ENCODE data around the gene KAZALD1. TPM values are rescaled to one million over a fixed set of nuclear protein-coding genes. Genes with fewer than 3 reads are reported as not detected.

Gene KAZALD1
- total RNA-seq, 1 donor from 2014 or later: 8.1 TPM

GRCh38 chr10:101107771-101108170, 46.0 kb downstream of the KAZALD1 start:
- peaks cover 70% of the 10 kb centered on the region for H3K27me3 Mint-ChIP-seq (ENCODE audit: low read depth, unreplicated experiment)
- FAIRE-seq: no peak

GRCh38 chr10:101110856-101111523, 49.2 kb downstream of the KAZALD1 start:
- no peak overlapping the region for H2AFZ ChIP-seq (ENCODE audit: low read depth, low read length)
- no peaks in the 10 kb centered on the region for H3K4me1 ChIP-seq (ENCODE audit: insufficient read depth, low read length)
- no peak overlapping the region for H3K4me2 ChIP-seq (ENCODE audit: low read length)
- no peak overlapping the region for H3K4me3 ChIP-seq (ENCODE audit: insufficient read depth, low read depth, low read length)
- Mint-ChIP-seq H3K27me3 (ENCODE audit: low read depth, unreplicated experiment) (peaks cover 70% of the 10 kb centered on the region), H3K4me1 (ENCODE audit: low read depth, unreplicated experiment) (no peaks in the 10 kb centered on the region), H3K36me3 (ENCODE audit: low read depth, unreplicated experiment) (no peaks in the 10 kb centered on the region), H3K9me3 (ENCODE audit: unreplicated experiment) (no peaks in the 10 kb centered on the region), H3K4me3 (ENCODE audit: unreplicated experiment) (no peak overlapping the region), H3K27ac (ENCODE audit: unreplicated experiment) (no peak overlapping the region)
- no peaks in the 10 kb centered on the region for H3K36me3 ChIP-seq (ENCODE audit: insufficient read depth, low read length)
- FAIRE-seq (no peak), DNase-seq (ENCODE audit: low read depth) (no peak)
- H3K9me3 ChIP-seq (ENCODE audit: insufficient read depth, low read depth, low read length): no peaks in the 10 kb centered on the region
- no peaks in the 10 kb centered on the region for H4K20me1 ChIP-seq (ENCODE audit: insufficient read depth, low read length)
- H3K79me2 ChIP-seq (ENCODE audit: insufficient read depth, low read length): no peaks in the 10 kb centered on the region
- no peak overlapping the region for H3K9ac ChIP-seq (ENCODE audit: low read length)
- no peak overlapping the region for H3K27ac ChIP-seq (ENCODE audit: low read depth, low read length)
- H3K27me3 ChIP-seq (ENCODE audit: insufficient read depth, low read length): peaks cover 44% of the 10 kb centered on the region
- TF ChIP-seq, protein P1, sequence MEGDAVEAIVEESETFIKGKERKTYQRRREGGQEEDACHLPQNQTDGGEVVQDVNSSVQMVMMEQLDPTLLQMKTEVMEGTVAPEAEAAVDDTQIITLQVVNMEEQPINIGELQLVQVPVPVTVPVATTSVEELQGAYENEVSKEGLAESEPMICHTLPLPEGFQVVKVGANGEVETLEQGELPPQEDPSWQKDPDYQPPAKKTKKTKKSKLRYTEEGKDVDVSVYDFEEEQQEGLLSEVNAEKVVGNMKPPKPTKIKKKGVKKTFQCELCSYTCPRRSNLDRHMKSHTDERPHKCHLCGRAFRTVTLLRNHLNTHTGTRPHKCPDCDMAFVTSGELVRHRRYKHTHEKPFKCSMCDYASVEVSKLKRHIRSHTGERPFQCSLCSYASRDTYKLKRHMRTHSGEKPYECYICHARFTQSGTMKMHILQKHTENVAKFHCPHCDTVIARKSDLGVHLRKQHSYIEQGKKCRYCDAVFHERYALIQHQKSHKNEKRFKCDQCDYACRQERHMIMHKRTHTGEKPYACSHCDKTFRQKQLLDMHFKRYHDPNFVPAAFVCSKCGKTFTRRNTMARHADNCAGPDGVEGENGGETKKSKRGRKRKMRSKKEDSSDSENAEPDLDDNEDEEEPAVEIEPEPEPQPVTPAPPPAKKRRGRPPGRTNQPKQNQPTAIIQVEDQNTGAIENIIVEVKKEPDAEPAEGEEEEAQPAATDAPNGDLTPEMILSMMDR (IDR thresholded peaks at IDR 0.05; ENCODE audit: insufficient read depth, low read depth, low read length): no peak
- TF ChIP-seq EZH2 (IDR thresholded peaks at IDR 0.05; ENCODE audit: insufficient read depth, low read length): no peak

More at GRCh38 chr10:101107771-101108170, 46.0 kb downstream of the KAZALD1 start:
- Histone ChIP-seq H3K4me2 (ENCODE audit: low read length) (no peak overlapping the region), H4K20me1 (ENCODE audit: insufficient read depth, low read length) (no peaks in the 10 kb centered on the region), H3K9me3 (ENCODE audit: insufficient read depth, low read depth, low read length) (no peaks in the 10 kb centered on the region), H3K79me2 (ENCODE audit: insufficient read depth, low read length) (no peaks in the 10 kb centered on the region), H2AFZ (ENCODE audit: low read depth, low read length) (no peak overlapping the region), H3K27me3 (ENCODE audit: insufficient read depth, low read length) (peaks cover 32% of the 10 kb centered on the region), H3K4me1 (ENCODE audit: insufficient read depth, low read length) (no peaks in the 10 kb centered on the region), H3K9ac (ENCODE audit: low read length) (no peak overlapping the region), H3K27ac (ENCODE audit: low read depth, low read length) (no peak overlapping the region), H3K4me3 (ENCODE audit: insufficient read depth, low read depth, low read length) (no peak overlapping the region), H3K36me3 (ENCODE audit: insufficient read depth, low read length) (no peaks in the 10 kb centered on the region)
- TF ChIP-seq, protein P1 (IDR thresholded peaks at IDR 0.05; ENCODE audit: insufficient read depth, low read depth, low read length): no peak
- no peak for TF ChIP-seq EZH2 (IDR thresholded peaks at IDR 0.05; ENCODE audit: insufficient read depth, low read length)
- DNase-seq (ENCODE audit: low read depth): no peak
- no peaks in the 10 kb centered on the region for H3K9me3 Mint-ChIP-seq (ENCODE audit: unreplicated experiment)
- no peaks in the 10 kb centered on the region for H3K36me3 Mint-ChIP-seq (ENCODE audit: low read depth, unreplicated experiment)
- H3K27ac Mint-ChIP-seq (ENCODE audit: unreplicated experiment): no peak overlapping the region
- H3K4me1 Mint-ChIP-seq (ENCODE audit: low read depth, unreplicated experiment): no peaks in the 10 kb centered on the region
- no peak overlapping the region for H3K4me3 Mint-ChIP-seq (ENCODE audit: unreplicated experiment)

DNA sequence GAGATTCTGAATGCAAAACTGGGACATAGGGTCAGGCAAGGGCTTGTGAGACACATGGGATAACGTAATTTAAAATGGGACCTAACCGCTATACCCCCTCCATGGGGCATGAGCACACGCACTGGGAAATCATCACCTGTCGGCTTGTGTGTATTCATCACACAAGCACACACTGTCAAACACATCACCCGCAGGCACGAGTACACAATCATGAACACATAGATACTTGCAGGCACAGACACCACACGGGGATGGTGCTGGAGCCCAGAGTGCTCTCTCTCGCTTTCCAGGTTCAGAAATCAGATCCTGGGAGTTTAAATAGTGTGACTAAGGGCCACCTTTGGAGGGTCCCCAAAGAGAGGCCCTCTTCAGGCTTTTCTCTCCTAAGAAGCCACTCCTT, 49.8 kb downstream of the KAZALD1 start:
- no peaks in the 10 kb centered on the region for H3K79me2 ChIP-seq (ENCODE audit: insufficient read depth, low read length)
- no peaks in the 10 kb centered on the region for H4K20me1 ChIP-seq (ENCODE audit: insufficient read depth, low read length)
- no peak overlapping the region for H3K27ac ChIP-seq (ENCODE audit: low read depth, low read length)
- H3K4me2 ChIP-seq (ENCODE audit: low read length): no peak overlapping the region
- no peaks in the 10 kb centered on the region for H3K9me3 ChIP-seq (ENCODE audit: insufficient read depth, low read depth, low read length)
- Mint-ChIP-seq H3K4me1 (ENCODE audit: low read depth, unreplicated experiment) (no peaks in the 10 kb centered on the region), H3K4me3 (ENCODE audit: unreplicated experiment) (no peak overlapping the region), H3K9me3 (ENCODE audit: unreplicated experiment) (no peaks in the 10 kb centered on the region), H3K27me3 (ENCODE audit: low read depth, unreplicated experiment) (peaks cover 72% of the 10 kb centered on the region), H3K27ac (ENCODE audit: unreplicated experiment) (no peak overlapping the region), H3K36me3 (ENCODE audit: low read depth, unreplicated experiment) (no peaks in the 10 kb centered on the region)
- no peak for FAIRE-seq
- TF ChIP-seq EZH2 (IDR thresholded peaks at IDR 0.05; ENCODE audit: insufficient read depth, low read length): no peak
- TF ChIP-seq, protein P1 (IDR thresholded peaks at IDR 0.05; ENCODE audit: insufficient read depth, low read depth, low read length): no peak
- H3K4me1 ChIP-seq (ENCODE audit: insufficient read depth, low read length): no peaks in the 10 kb centered on the region
- no peaks in the 10 kb centered on the region for H3K36me3 ChIP-seq (ENCODE audit: insufficient read depth, low read length)
- no peak overlapping the region for H3K9ac ChIP-seq (ENCODE audit: low read length)
- H2AFZ ChIP-seq (ENCODE audit: low read depth, low read length): no peak overlapping the region
- peaks cover 46% of the 10 kb centered on the region for H3K27me3 ChIP-seq (ENCODE audit: insufficient read depth, low read length)
- no peak overlapping the region for H3K4me3 ChIP-seq (ENCODE audit: insufficient read depth, low read depth, low read length)
- DNase-seq (ENCODE audit: low read depth): no peak

All from astrocyte (in vitro differentiated cells and primary cell).